ENCODE data around the gene CC2D2A. TPM values are rescaled to one million over a fixed set of nuclear protein-coding genes. Genes with fewer than 3 reads are reported as not detected.

CC2D2A gene
- total and polyA plus RNA-seq, 10 of the 15 experiments (the other 5 are each of a cell fraction or from before 2014, with no cell fraction given): 0.04 to 1.1 (median 0.26) TPM

GRCh38 chr4:15466596-15466995, 3.1 kb upstream of the CC2D2A start:
- RAD21 ChIA-PET (ENCODE audit: unreplicated experiment): no interaction called here
- SMC1A ChIA-PET (ENCODE audit: uncharacterized antibody, unreplicated experiment): no interaction called here
- intact Hi-C loops (cut with micrococcal nuclease; ENCODE audit: unreplicated experiment): no loop called here
- FAIRE-seq (no peak), ATAC-seq (no peak), DNase-seq (ENCODE audit: low read depth, low spot score) (no peak)
- Histone ChIP-seq H3K9me3 (replicated peaks; ENCODE audit: control insufficient read depth, insufficient read depth, low read length) (no peaks in the 10 kb centered on the region), H3K79me2 (ENCODE audit: control insufficient read depth, insufficient read depth, low read length) (no peaks in the 10 kb centered on the region), H3K9ac (ENCODE audit: control insufficient read depth, insufficient read depth, low read length) (no peak overlapping the region), H3K4me2 (ENCODE audit: control insufficient read depth, insufficient read depth) (no peak overlapping the region), H4K20me1 (ENCODE audit: control insufficient read depth, insufficient read depth) (no peaks in the 10 kb centered on the region), H3K27me3 (replicated peaks in 1 of 2; ENCODE audit: control insufficient read depth in 2 of 2, insufficient read depth in 2 of 2, low read length in 1 of 2) (no peaks in the 10 kb centered on the region; a peak in 1 of 4 replicates), H3K27ac (ENCODE audit: control insufficient read depth, insufficient read depth) (no peak overlapping the region), H2AFZ (ENCODE audit: control insufficient read depth, low read depth, low read length) (no peak overlapping the region), H3K36me3 (ENCODE audit: control insufficient read depth in 2 of 2, insufficient read depth in 2 of 2, low read length in 1 of 2) (no peaks in the 10 kb centered on the region), H3K4me3 (no peak overlapping the region), H3K4me1 (ENCODE audit: control insufficient read depth, insufficient read depth, low read length) (peaks cover 4% of the 10 kb centered on the region; the same call in 1 of the 2 replicates)
- CTCF ChIA-PET: no interaction called here
- TF ChIP-seq, protein P1, sequence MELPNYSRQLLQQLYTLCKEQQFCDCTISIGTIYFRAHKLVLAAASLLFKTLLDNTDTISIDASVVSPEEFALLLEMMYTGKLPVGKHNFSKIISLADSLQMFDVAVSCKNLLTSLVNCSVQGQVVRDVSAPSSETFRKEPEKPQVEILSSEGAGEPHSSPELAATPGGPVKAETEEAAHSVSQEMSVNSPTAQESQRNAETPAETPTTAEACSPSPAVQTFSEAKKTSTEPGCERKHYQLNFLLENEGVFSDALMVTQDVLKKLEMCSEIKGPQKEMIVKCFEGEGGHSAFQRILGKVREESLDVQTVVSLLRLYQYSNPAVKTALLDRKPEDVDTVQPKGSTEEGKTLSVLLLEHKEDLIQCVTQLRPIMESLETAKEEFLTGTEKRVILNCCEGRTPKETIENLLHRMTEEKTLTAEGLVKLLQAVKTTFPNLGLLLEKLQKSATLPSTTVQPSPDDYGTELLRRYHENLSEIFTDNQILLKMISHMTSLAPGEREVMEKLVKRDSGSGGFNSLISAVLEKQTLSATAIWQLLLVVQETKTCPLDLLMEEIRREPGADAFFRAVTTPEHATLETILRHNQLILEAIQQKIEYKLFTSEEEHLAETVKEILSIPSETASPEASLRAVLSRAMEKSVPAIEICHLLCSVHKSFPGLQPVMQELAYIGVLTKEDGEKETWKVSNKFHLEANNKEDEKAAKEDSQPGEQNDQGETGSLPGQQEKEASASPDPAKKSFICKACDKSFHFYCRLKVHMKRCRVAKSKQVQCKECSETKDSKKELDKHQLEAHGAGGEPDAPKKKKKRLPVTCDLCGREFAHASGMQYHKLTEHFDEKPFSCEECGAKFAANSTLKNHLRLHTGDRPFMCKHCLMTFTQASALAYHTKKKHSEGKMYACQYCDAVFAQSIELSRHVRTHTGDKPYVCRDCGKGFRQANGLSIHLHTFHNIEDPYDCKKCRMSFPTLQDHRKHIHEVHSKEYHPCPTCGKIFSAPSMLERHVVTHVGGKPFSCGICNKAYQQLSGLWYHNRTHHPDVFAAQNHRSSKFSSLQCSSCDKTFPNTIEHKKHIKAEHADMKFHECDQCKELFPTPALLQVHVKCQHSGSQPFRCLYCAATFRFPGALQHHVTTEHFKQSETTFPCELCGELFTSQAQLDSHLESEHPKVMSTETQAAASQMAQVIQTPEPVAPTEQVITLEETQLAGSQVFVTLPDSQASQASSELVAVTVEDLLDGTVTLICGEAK (IDR thresholded peaks at IDR 0.05; ENCODE audit: borderline replicate concordance): no peak
- TF ChIP-seq KDM1A (IDR thresholded peaks at IDR 0.05; ENCODE audit: borderline replicate concordance): no peak
- TF ChIP-seq, protein P2, sequence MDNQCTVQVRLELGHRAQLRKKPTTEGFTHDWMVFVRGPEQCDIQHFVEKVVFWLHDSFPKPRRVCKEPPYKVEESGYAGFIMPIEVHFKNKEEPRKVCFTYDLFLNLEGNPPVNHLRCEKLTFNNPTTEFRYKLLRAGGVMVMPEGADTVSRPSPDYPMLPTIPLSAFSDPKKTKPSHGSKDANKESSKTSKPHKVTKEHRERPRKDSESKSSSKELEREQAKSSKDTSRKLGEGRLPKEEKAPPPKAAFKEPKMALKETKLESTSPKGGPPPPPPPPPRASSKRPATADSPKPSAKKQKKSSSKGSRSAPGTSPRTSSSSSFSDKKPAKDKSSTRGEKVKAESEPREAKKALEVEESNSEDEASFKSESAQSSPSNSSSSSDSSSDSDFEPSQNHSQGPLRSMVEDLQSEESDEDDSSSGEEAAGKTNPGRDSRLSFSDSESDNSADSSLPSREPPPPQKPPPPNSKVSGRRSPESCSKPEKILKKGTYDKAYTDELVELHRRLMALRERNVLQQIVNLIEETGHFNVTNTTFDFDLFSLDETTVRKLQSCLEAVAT (IDR thresholded peaks at IDR 0.05): no peak
- no peak for TF ChIP-seq KAT2A (conservative IDR thresholded peaks at IDR 0.05; ENCODE audit: control insufficient read depth, low read depth, low read length)
- TF ChIP-seq ATF3 (IDR thresholded peaks at IDR 0.05; ENCODE audit: borderline replicate concordance, extremely low read depth, low read depth, low read length): no peak
- TF ChIP-seq HDAC6 (IDR thresholded peaks at IDR 0.05; ENCODE audit: unreplicated experiment): no peak
- no TSS peak for BruUV-seq (replicated peaks)
- in situ Hi-C loops (cut with MboI): no loop called here
- POLR2A ChIA-PET: no interaction called here
- 0% methylated on average over 1 of the region's 1 CpG for WGBS (ENCODE audit: insufficient coverage, insufficient replicate concordance, low lambda C conversion rate, missing lambda C conversion rate)

All from GM12878 (cell line).